B cell (primary cell): ENCODE measurements around the gene SP7.
"Not testable (repeated sequence)": the region's sequence is repeated elsewhere in the genome, so short reads cannot be mapped to it uniquely, and the experiment has no call there.

ENCODE experiments used
- CTCF ChIP-seq: fragments of 200-600 bp; IDR thresholded peaks from one replicate; pipeline ENCODE4 v1.8.0; 2022; ENCODE audit warnings: antibody characterized with exemption, mild to moderate bottlenecking
- EZH2 ChIP-seq: IDR thresholded peaks from 2 replicates; pipeline ENCODE4 v1.6.1; 2012; ENCODE audit warnings: borderline replicate concordance, low read depth, mild to moderate bottlenecking, moderate library complexity, low read length; ENCODE audit not compliant: insufficient read depth, poor library complexity, severe bottlenecking

- TF ChIP-seq CTCF, EZH2: not testable (repeated sequence)
These were observed 39.0 kb downstream of the SP7 start for GRCh38 chr12:53297106-53297505.
